Measurements from ENCODE around the gene AK5.

GRCh38 chr1:77608893-77609292 is 327.1 kb downstream of the AK5 start:
- TF ChIP-seq CTCF (IDR thresholded peaks at IDR 0.05) (no peak), POLR2AphosphoS5 (IDR thresholded peaks at IDR 0.05) (no peak), POLR2A (IDR thresholded peaks at IDR 0.05) (no peak), EP300 (IDR thresholded peaks at IDR 0.05; ENCODE audit: low read depth) (no peak)

Measured in transverse colon (tissue), 4 donors.